Endothelial cell of umbilical vein (primary cell): ENCODE measurements around the gene DRC7. TPM values are rescaled to one million over a fixed set of nuclear protein-coding genes. Genes with fewer than 3 reads are reported as not detected.

Experiments used
- BruUV-seq: library from RNA; stranded (reverse); fragments of 400-500 nt; replicated peaks from 2 replicates; lab custom pipeline; 2021; lab: Mats Ljungman, UMichigan
- CTCF ChIA-PET: fragments of 300-600, 350-600 bp; sonication (Branson Sonifier 250); formaldehyde crosslinking; loops from one replicate; lab custom pipeline; 2021; ENCODE audit warnings: antibody characterized with exemption, inconsistent platforms; lab: Charles Lee
- POLR2A ChIA-PET: fragments of 300-600, 350-600 bp; sonication (Branson Sonifier 250); formaldehyde crosslinking; loops from one replicate; lab custom pipeline; 2021; ENCODE audit warnings: antibody characterized with exemption, inconsistent platforms; lab: Charles Lee
- DNase-seq: peaks from one replicate; pipeline ENCODE4 v3.0.0-alpha.2; 2011; ENCODE audit warnings: low read depth, low spot score
- FAIRE-seq: peaks from 2 replicates; lab custom pipeline; 2011; peaks lifted over from hg19 to GRCh38; lab: Jason Lieb, UNC
- H2AFZ ChIP-seq: 2 replicates; pipeline ENCODE4 v1.6.0; 2012; ENCODE audit warnings: low read depth, low read length, control low read depth, inconsistent platforms
- H3K27ac ChIP-seq: 2 replicates; pipeline ENCODE4 v1.5.1; 2011; ENCODE audit warnings: low read depth, mild to moderate bottlenecking, control low read depth, low read length, moderate library complexity; ENCODE audit not compliant: insufficient read depth
- H3K27me3 ChIP-seq, 2 experiments: 2 replicates each; pipeline versions ENCODE4 v1.6.0 to v1.6.1; 2011; ENCODE audit warnings: low read length in 2 of 2, mixed read lengths in 1 of 2; ENCODE audit not compliant: control insufficient read depth in 2 of 2, insufficient read depth in 2 of 2
- H3K36me3 ChIP-seq, 2 experiments: 2 replicates in 1 of 2; 3 replicates in 1 of 2; pipeline ENCODE4 v1.5.1; 2011; ENCODE audit warnings: low read length in 2 of 2, mild to moderate bottlenecking in 1 of 2, moderate library complexity in 1 of 2; ENCODE audit not compliant: control insufficient read depth in 2 of 2, insufficient read depth in 2 of 2; ENCODE audit errors: extremely low read depth in 1 of 2
- H3K4me1 ChIP-seq: 3 replicates; pipeline ENCODE4 v1.5.1; 2011; ENCODE audit warnings: mild to moderate bottlenecking, low read length; ENCODE audit not compliant: control insufficient read depth, insufficient read depth; ENCODE audit errors: extremely low read depth
- H3K4me2 ChIP-seq: 2 replicates; pipeline ENCODE4 v1.6.1; 2011; ENCODE audit warnings: low read length, control low read depth, mixed read lengths; ENCODE audit not compliant: insufficient read depth
- H3K4me3 ChIP-seq, 3 experiments: fragments of 200-600 bp in 1 of 3; sonication (generic), shearing (Covaris generic) in 1 of 3; replicated peaks in 1 of 3; 2 replicates each; pipeline ENCODE4 v1.5.1; 2011 to 2016; ENCODE audit warnings: control low read depth in 3 of 3, low read length in 3 of 3, mild to moderate bottlenecking in 2 of 3, inconsistent platforms in 1 of 3, low read depth in 1 of 3, moderate library complexity in 1 of 3; ENCODE audit not compliant: insufficient read depth in 1 of 3
- H3K79me2 ChIP-seq: 2 replicates; pipeline ENCODE4 v1.6.0; 2012; ENCODE audit warnings: low read length, inconsistent platforms; ENCODE audit not compliant: control insufficient read depth, insufficient read depth
- H3K9ac ChIP-seq: replicated peaks from 2 replicates; pipeline ENCODE3; 2011; ENCODE audit warnings: low read length, control low read depth; ENCODE audit not compliant: insufficient read depth; ENCODE audit errors: extremely low read depth
- H3K9me1 ChIP-seq: replicated peaks from 3 replicates; pipeline ENCODE4 v1.6.0; 2011; ENCODE audit warnings: mild to moderate bottlenecking, low read length; ENCODE audit not compliant: control insufficient read depth, insufficient read depth; ENCODE audit errors: extremely low read depth
- H3K9me3 ChIP-seq: replicated peaks from 2 replicates; pipeline ENCODE4 v1.5.1; 2012; ENCODE audit warnings: low read length, inconsistent platforms; ENCODE audit not compliant: control insufficient read depth, insufficient read depth
- H4K20me1 ChIP-seq: replicated peaks from 2 replicates; pipeline ENCODE3; 2011; ENCODE audit warnings: mild to moderate bottlenecking, low read length; ENCODE audit not compliant: control insufficient read depth, insufficient read depth; ENCODE audit errors: extremely low read depth
- EZH2 ChIP-seq: IDR thresholded peaks from 2 replicates; pipeline ENCODE4 v1.6.1; 2012; ENCODE audit warnings: borderline replicate concordance, low read depth, mild to moderate bottlenecking, moderate library complexity, low read length, inconsistent platforms; ENCODE audit not compliant: severe bottlenecking
- FOS ChIP-seq: IDR thresholded peaks from 2 replicates; pipeline ENCODE4 v1.6.1; 2011; ENCODE audit warnings: mild to moderate bottlenecking, low read length, moderate library complexity, borderline replicate concordance; ENCODE audit not compliant: insufficient read depth
- JUN ChIP-seq: IDR thresholded peaks from 2 replicates; pipeline ENCODE4 v1.6.1; 2011; ENCODE audit warnings: borderline replicate concordance, low read depth; ENCODE audit not compliant: insufficient read length, insufficient read depth
- POLR2A ChIP-seq: IDR thresholded peaks from 2 replicates; pipeline ENCODE4 v1.6.1; 2012; ENCODE audit warnings: low read depth, mild to moderate bottlenecking, control low read depth, low read length
- dilution Hi-C: fragments of 300-500 bp; cut with MboI; formaldehyde crosslinking; loops from one replicate; pipeline ENCODE4 v1.15.0; 2019; ENCODE audit warnings: low sequenced_read_pairs; ENCODE audit not compliant: extremely low pct_ligation_motif_present
- intact Hi-C: fragments of 100-400 bp; cut with micrococcal nuclease; formaldehyde crosslinking; loops from one replicate; pipeline ENCODE4 v1.10.0; 2022
- polyA plus RNA-seq, 4 experiments: library from polyadenylated mRNA; depleted of rRNA in 3 of 4; stranded (reverse) in 3 of 4; unstranded in 1 of 4; fragments of >200 nt; gene quantifications; 2 replicates each; pipeline versions ENCODE4 v1.2.1 to v1.2.3, GENCODE V29; 2011 to 2012; ENCODE audit warnings: missing spikeins in 1 of 4
- total RNA-seq: library from RNA; stranded (reverse); gene quantifications from 2 replicates; pipeline ENCODE4 v1.2.3, GENCODE V29; 2021
- TF ChIP-seq, protein P1 (sequence below): IDR thresholded peaks from 2 replicates; pipeline ENCODE4 v1.6.1; 2011; ENCODE audit not compliant: insufficient read depth, insufficient read length

DRC7 gene
- total and polyA plus RNA-seq, 2 donors (not counting 3 experiments of a cell fraction or from before 2014, with no cell fraction given) = 0.13 to 0.77 TPM

DNA sequence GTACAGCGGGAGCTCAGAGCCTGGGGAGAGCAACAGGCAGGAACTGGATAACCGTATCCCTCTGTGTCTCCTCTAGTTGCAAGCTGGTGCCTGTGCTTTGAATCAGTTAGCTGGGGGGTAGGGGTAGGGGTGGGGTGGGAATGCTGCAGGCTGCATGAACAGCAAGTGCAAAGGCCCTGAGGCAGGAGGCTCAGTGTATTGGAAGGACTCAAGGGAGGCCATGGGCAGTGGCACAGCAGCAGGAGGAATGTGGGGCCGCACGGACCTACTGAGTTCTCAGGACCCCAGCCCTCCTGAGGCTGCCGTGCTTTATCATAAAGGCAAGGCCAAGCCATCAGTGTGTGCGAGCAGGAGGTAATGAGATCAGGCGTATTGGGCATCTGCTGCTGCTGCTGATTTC, 44.2 kb downstream of the DRC7 start:
- H3K27ac ChIP-seq = no peak overlapping the region
- TF ChIP-seq FOS (no peak), EZH2 (no peak)
- H3K79me2 ChIP-seq = no peaks in the 10 kb centered on the region
- POLR2A ChIA-PET = no interaction called here
- H3K36me3 ChIP-seq = peaks cover 0 to 6% of the 10 kb centered on the region in 2 experiments
- CTCF ChIA-PET = no interaction called here
- no TSS peak for BruUV-seq
- H3K9me1 ChIP-seq = no peaks in the 10 kb centered on the region
- no peak overlapping the region for H3K9ac ChIP-seq
- no peak overlapping the region for H3K4me3 ChIP-seq
- FAIRE-seq (no peak), DNase-seq (no peak)
- H3K4me2 ChIP-seq = no peak overlapping the region
- dilution Hi-C loops (no loop called here), intact Hi-C loops (loop anchor here (10.0 kb wide), 1 partner anchor 386 kb away; the partner anchor contains the start of gene CFAP20)
- H3K9me3 ChIP-seq = no peaks in the 10 kb centered on the region
- H4K20me1 ChIP-seq = no peaks in the 10 kb centered on the region
- peaks cover 19% of the 10 kb centered on the region for H3K4me1 ChIP-seq
- H3K27me3 ChIP-seq = no peaks in the 10 kb centered on the region
- H2AFZ ChIP-seq = no peak overlapping the region

DNA sequence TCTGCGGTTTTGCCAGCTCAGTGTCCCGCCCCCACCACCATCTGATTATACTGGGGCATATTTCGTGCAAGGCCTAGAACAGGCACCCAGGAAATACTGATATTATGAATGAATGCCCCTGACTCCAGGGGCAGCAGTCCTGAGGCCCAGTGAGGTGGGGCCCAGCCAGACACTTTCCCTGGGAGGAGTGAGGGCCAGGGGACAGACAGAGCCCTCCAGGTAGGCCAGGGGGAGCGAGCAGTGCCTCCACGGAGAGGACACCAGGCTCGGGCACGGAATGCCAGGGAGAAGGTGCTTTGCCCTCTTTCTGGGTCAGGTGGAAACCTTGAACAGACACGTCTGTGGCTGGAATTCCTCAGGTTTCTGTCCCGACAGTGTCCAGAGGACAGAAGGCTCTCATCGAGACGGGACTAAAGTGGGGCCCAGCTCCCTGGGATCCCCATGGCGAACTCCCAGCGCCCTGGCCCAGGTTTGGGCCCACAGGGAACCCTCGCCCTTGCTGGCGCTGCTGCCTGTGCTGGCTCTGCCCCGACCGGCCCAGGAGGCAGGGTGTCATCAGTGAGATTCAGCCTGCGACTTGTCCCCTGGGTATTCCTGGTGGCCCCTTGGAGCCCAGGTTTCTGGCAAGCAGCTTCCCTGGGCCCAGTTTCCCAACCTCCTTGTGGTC, 45.3 kb downstream of the DRC7 start:
- no peak overlapping the region for H3K4me2 ChIP-seq
- no TSS peak for BruUV-seq
- no peaks in the 10 kb centered on the region for H3K27me3 ChIP-seq
- H3K9ac ChIP-seq = no peak overlapping the region
- no peaks in the 10 kb centered on the region for H3K79me2 ChIP-seq
- TF ChIP-seq POLR2A = no peak
- TF ChIP-seq, protein P1, sequence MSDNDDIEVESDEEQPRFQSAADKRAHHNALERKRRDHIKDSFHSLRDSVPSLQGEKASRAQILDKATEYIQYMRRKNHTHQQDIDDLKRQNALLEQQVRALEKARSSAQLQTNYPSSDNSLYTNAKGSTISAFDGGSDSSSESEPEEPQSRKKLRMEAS = no peak
- TF ChIP-seq JUN = no peak
- no peak overlapping the region for H3K27ac ChIP-seq
- POLR2A ChIA-PET = no interaction called here
- no peaks in the 10 kb centered on the region for H4K20me1 ChIP-seq
- no peak overlapping the region for H2AFZ ChIP-seq
- H3K9me1 ChIP-seq = no peaks in the 10 kb centered on the region
- intact Hi-C loops = loop anchor here (10.0 kb wide), 1 partner anchor 385 kb away; the partner anchor contains the start of gene CFAP20
- dilution Hi-C loops = no loop called here
- DNase-seq (no peak), FAIRE-seq (no peak)
- H3K9me3 ChIP-seq = no peaks in the 10 kb centered on the region
- CTCF ChIA-PET = no interaction called here
- H3K36me3 ChIP-seq = peaks cover 0 to 6% of the 10 kb centered on the region in 2 experiments
- H3K4me3 ChIP-seq = no peak overlapping the region
- H3K4me1 ChIP-seq = peaks cover 13% of the 10 kb centered on the region
